ENCODE measurements around the gene ANKRD34B.

ANKRD34B gene

GRCh38 chr5:80569086-80569960 lies 757 bp downstream of the ANKRD34B start:
- no peak for DNase-seq

GRCh38 chr5:80568251-80568650 lies 1.8 kb downstream of the ANKRD34B start:
- DNase-seq = no peak

DNA sequence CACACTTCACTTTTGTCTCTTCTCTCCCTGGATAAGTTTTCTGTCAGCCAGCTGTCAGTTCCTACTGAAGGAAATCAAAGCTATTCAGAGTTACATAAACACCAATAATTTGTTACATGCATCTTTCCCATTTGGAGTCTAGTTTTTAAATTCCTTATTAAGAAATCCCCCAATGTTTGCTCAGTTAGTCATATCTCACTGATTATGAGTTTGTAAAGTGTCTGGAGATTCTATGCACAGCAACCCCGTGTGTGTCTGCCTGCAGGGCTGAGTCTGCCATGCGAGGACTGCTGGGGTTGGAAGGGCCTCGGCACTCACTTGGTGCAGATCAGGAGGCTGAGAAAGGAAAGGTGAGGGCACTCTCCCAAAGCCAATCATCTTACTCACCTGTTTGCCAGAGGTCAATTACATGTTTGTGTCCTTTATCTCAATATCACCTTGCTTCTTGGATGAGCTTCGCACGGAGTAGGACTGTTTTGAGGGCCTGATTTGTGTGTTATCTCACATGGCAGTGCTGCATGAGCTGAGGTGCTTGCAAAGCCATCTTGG lies 3.3 kb downstream of the ANKRD34B start:
- no peak for DNase-seq

DNA sequence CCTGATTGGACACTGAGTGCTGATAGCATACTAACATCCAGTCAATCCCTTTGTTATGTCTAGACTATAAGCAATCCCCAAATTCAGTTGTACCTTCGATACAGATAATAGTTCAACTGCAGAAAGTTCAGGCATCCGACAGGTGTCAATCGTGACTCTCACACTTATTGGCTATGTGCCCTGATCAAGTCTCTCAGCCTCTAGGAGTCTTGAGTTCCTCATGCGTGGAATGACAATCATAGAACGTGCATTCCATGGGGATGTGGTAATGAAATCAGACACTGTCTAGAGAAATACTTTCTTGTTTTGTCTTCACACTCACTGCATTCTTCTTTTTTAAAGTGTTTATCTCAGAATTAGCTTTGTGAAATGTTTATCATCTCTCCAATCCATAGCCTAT lies 4.8 kb downstream of the ANKRD34B start:
- DNase-seq = no peak

- DNase-seq = no peak
Observed at GRCh38 chr5:80559244-80559643, 10.8 kb downstream of the ANKRD34B start.

- no peak for DNase-seq
Observed at GRCh38 chr5:80555099-80555498, 15.0 kb downstream of the ANKRD34B start.

DNA sequence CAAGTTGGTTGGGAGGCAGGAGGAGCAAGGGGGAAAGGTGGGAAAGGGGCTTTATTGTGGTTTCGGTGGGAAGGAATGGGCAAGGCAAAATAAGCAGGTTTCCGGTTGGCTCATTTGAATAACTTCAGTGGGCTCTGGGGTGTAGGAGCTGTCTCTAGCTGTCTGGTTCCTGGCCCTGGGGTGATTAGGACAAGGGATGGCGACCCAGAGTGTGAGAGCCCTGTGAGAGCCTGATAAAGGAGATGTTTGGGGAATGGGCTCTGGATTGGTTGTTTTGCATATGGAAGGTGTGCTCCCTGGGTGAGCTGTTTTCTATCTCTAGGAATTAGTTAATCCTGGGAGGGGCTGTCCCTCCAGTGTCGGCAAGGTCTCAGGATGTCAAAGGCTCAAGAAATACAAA lies 15.4 kb downstream of the ANKRD34B start:
- DNase-seq = no peak

GRCh38 chr5:80541392-80541791 lies 28.7 kb downstream of the ANKRD34B start:
- DNase-seq = no peak

DNA sequence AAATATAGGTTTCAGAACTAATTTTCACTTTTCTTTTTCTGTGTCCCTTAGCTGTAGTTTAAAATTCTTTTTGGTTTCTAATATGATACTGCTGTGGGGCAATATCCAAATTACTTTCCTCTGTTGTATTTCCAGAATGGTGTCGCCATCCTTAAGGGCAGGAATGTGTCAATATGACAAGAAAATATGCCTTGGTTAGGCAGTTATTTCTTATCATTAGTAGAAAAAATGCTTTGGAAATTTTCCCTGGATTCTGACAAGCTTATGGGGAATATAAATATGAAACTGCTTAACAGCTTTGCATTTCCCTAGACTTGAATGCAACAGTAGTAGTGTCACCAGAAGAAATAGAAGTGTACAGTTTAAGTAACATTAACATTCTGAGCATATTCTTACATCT lies 29.4 kb downstream of the ANKRD34B start:
- DNase-seq = no peak

GRCh38 chr5:80516826-80517225 lies 53.3 kb downstream of the ANKRD34B start:
- DNase-seq = peak; percentile 9

DNA sequence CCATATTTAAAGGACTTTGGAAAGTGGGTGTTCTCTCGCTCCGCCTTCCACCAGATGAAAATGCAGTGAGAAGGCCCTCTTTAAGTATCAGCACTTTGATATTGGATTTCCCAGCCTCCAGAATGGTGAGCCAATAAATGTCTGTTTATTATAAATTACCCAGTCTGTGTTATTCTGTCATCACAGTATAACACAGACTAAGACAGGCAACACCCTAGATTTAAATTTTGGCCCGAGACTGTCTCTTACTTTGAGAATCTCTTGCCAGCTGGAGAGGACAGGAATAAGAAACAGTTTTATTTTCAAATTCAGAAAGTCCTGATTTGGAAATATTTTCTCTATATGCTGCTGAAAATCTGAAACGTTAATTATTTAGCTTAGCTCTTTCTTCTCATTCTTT lies 60.7 kb downstream of the ANKRD34B start:
- no peak for DNase-seq

DNA sequence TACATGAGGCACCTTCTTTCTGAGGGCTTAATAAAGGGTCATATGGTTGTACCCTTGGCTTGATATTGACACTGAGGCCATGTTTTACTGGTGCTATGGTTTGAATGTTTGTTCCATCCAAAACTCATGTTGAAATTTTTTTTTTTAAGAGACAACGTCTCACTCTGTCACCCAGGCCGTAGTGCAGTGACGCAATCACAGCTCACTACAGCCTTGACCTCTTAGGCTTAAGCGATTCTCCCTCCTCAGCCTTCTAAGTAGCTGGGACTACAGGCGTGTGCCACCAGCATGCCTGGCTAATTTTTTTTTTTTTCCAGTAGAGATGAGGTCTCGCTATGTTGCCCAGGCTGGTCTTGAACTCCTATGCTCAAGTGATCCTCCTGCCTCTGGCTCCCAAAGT lies 61.2 kb downstream of the ANKRD34B start:
- no peak for DNase-seq

DNA sequence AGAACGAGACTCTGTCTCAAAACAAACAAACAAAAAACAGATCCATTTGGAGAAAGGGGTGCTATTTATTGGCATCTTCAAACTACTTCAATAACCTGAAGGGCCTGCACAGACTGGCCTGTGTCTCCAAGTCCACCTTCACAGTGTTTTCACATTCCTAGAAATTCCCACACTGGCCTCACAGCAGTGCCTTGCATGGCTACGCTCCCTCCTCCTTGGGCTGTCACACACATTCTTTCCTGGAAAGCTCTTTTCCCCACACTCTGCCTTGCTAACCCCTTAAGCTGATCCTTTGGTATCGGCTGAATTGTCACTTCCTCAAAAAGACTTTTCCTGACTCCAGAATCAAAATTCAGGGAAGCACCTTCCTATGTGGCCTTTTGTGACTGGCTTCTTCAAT lies 62.4 kb downstream of the ANKRD34B start:
- no peak for DNase-seq

Measured in stimulated activated CD4-positive, alpha-beta T cell treated with anti-CD3 and anti-CD28 coated beads, Interleukin-4, amount 100 ng/mL, for 24 hours (primary cell).